Activated CD8-positive, alpha-beta memory T cell treated with anti-CD3 and anti-CD28 coated beads, Interleukin-2, amount 50 U/mL, for 48 hours (primary cell): ENCODE measurements around the gene NPSR1.
A peak's percentile ranks its signal among the peaks of the same experiment; 100 is the strongest.
"Not testable (repeated sequence)": the region's sequence is repeated elsewhere in the genome, so short reads cannot be mapped to it uniquely, and the experiment has no call there.

Experiments
- DNase-seq: peaks from one replicate; pipeline ENCODE4 v3.0.0-alpha.2; 2020

The NPSR1 gene

DNA sequence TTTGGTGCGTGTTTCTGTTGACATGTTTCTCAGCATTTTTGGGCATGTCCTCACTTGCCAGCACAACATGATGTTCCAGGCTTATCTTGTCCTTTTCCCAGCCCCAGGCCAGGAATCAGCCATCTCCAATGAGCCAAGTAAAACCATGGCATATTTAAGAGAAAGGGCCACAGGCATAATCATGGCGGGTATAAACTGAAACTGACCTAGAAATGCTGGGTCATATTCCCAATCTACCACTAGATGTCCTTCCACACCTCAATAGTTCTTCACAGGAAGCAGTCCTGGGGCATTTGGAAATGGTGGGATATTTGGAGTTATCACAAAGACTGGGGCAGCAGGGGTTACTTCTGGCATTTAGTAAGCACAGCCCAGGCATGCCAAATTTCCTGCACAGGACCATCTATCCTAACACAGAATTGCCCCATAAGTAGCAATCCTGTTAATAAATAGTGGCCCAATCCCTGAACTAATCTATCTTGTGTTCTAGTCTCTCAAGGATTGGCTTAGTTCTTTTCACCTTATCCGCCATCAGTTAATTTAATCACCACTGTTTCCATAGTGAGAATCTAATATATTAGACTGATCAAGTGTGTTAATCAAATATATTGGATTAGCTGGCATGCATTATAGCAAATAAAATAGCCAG, 101.6 kb downstream of the NPSR1 start:
- no peak for DNase-seq

- DNase-seq = no peak
Observed at GRCh38 chr7:34760271-34760670, 102.3 kb downstream of the NPSR1 start.

GRCh38 chr7:34761206-34761605, 103.2 kb downstream of the NPSR1 start:
- no peak for DNase-seq

DNA sequence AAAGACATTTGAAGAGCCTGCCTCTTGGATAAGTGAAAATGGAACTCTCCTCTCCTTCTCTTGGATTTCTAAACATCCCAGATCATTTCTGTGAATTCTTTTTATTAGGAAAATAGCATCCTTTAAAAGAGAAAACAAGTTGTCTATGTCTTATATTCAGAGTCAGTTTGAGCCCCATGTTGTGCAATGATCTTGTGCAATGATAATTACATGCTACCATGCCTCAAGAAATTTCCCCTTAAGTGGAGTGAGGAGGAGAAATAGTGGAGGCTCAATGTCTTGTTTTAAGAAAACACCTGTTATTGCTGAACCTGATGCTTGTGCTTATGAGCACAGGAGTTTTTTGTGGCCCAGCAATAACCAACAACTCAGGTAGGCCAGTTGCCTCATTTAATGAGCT, 103.6 kb downstream of the NPSR1 start:
- no peak for DNase-seq

DNA sequence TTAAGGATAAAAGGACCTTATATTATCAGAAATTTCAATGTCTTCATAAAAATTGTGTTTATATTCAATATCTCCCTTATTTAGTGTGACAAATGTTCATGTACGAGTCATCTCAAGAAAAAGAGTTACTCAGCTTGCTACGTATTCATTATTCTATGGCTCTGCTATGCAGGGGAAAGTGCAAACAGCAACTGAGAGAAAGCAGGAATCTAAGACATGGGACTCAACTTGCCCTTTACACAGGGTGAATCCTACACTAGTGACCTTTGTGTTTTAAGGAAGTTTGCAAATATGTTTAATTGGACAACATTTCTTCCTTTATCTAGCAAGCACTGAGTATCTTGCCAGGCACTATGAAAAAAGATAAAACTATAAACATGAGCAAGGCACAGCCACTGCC, 104.7 kb downstream of the NPSR1 start:
- no peak for DNase-seq

- DNase-seq = no peak
Observed at GRCh38 chr7:34772296-34772938, 114.4 kb downstream of the NPSR1 start.

DNA sequence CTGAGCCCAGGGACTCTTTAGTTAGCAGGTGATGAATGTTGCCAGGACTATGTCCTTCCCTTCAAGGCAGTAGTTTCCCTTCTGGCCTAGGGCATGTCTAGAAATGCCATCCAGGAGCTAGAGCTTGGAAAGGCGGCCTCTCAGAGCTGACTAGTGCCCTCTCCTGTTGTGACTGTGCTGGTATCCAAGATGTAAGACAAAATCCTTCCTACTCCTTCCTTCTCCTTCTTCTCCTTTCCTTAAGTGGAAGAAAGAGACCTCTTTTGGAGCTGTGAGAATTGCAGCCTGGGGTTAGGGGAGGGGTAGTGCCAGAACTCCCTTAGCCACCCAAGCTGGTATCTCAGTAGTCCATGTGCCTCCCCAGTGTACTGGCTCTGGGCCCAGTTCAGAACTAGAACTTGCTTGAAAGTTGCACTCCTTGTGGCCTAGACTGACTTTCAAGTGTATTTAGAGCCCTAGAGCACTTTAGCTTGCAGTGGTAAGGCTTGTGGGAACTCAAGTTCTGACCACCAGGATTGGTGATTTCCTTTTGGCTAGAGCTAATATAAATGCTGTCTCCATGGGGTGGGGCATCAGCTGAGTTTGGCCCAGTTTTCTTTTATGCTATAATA, 118.8 kb downstream of the NPSR1 start:
- no peak for DNase-seq

DNA sequence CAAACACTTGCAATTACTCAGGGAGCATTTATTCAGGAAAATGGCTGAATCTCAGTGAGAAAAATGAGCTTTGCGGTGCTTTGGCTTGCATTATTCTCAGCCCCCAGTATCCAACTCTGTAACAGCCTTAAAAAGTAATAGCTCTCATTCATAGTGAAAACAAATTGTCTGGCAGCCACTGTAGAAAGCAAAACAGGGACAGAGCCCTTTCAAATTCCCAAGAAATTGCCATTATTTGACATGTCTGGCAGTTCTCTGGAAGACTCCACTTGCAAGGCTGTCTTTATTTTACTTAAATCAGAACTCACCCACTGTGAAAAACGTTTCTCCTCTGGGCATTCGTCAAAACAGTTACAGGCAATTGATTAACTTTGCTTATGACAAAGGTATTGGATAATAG, 122.5 kb downstream of the NPSR1 start:
- DNase-seq = no peak

GRCh38 chr7:34787586-34787985, 129.6 kb downstream of the NPSR1 start:
- DNase-seq = no peak

- no peak for DNase-seq
Observed at GRCh38 chr7:34806831-34807230, 148.8 kb downstream of the NPSR1 start.

DNA sequence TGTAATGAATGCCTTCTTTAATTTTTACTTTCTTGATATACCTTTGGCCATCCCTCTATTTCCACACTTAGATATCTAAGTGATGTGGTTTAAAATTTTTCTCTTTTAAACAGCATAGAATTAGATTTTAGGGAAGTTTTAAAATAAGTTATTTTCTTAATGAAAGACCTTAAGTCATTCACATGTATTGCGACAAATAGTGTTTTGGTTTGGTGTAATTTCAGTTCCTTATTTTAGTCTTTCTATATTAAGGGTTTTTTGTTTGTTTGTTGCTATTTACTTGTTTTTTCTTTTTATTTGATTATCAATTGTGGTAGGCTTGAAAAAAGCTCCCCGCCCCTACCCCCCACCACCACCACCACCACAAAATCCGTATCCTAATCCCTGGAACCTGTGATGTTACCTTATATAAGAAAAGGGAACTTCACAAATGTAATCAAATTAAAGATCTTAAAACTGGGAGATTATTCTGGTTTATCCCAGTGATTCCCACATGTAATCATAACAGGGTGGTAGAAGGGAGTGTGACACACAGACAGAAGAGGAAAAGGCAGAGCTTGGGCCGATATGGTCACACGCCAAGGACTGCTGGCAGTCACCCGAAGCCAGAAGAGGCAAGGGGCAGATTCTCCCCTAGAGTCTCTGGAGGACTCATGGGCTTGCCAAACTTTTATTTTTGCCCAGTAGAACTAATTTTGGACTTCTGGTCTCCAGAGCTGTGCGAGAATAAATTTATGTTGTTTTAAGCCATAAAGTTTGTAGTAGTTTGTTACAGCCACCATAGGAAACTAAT, 149.7 kb downstream of the NPSR1 start:
- DNase-seq = no peak

DNA sequence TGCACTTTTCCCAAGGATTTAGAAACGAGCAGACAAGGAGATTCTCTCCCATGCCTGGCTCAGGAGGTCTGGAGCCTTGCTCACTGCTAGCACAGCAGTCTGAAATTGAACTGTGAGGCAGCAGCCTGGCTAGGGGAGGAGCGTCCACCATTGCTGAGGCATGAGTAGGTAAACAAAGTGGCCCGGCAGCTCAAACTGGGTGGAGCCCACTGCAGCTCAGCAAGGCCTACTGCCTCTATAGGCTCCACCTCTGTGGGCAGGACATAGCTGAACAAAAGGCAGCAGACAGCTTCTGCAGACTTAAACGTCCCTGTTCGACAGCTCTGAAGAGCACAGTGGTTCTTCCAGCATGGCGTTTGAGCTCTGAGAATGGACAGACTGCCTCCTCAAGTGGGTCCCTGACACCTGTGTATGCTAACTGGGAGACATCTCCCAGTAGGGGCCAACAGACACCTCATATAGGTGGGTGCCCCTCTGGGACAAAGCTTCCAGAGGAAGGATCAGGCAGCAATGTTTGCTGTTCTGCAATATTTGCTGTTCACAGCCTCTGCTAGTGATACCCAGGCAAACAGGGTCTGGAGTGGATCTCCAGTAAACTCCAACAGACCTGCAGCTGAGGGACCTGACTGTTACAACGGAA, 156.3 kb downstream of the NPSR1 start:
- DNase-seq = not testable (repeated sequence)

DNA sequence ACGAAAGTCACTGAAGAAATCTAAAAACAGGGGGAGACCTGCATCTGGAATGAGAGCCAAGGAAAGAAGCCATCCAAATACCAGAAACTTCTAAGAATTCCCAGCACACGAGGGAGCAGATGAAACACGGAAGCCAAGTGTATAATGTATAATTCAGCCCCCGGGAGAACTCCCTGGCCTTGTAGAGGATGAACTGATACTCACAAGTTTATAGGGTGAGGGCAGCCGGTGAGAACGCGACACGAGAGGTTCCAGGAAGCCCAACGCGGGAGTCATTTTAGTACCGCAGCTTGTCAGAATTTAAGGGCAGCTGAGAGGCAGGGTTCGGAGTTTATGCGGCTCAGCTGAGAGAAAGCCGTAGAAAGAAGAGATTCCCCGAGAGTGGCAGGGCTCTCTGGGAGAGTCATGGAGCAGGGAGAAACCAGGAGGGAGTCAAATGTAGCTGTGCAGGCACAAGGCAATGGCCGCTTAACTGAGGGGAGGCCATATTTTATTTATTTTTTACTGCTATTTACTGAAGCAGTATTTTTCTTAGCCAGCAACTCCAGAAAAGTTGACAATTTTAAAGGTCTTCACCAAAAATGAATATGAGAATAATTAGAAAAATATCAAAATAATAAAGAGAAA, 164.0 kb downstream of the NPSR1 start:
- DNase-seq = no peak

GRCh38 chr7:34823650-34824258, 165.7 kb downstream of the NPSR1 start:
- DNase-seq = peak; percentile 74

DNA sequence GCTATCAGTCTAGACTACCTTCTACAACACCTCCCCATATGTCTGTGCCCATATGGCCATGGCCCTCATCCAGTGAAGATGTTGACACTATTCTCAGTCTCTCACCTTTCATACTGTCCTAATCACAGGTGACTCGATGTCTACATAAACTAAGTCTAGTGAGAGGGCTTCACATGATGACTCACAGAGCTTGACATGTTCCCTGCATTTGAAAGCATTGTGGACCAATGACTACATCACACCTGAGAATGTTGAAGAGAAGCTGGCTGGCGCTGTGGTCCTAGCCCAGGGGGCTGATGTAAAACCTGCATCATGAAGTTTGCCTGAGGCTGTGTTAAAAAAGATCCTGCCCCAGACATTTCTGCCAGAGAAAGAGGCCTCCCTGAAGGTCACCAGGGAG, 167.2 kb downstream of the NPSR1 start:
- no peak for DNase-seq

GRCh38 chr7:34830390-34830789, 172.4 kb downstream of the NPSR1 start:
- no peak for DNase-seq

DNA sequence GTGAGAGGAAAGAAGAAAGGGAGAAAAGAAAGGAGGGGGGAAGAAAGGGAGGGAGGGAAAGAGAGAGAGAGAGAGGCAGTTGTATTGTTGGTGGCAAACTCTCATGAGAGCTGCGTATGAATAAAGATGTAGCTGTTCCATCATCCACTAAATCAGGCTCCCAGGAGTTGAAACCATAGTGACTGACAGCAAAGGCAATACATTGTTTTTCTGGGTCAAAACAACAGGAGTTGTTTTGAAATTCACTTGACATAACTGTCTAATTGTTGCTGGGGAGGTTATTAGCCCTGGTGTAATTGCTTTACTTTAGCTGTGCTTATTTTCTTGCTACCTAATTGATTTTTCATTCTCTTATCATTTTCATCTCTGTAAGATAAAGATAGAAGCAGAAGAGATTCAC, 173.4 kb downstream of the NPSR1 start:
- DNase-seq = no peak

DNA sequence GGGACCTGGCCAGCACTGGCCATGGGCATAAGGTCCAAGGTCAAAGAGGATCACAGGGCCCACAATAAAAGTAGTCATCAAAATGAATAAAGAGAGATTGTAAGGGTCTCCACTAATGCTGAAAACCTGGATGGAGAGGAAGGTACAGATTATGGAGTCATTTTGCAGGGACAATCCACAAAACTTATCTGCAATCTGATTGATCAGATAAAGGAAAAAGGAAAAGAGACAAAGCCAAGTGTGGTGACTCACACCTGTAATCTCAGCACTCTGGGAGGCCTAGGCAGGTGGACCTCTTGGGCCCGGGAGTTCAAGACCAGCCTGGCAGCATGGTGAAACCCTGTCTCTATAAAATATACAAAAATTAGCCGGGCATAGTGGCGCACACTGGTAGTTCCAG, 174.0 kb downstream of the NPSR1 start:
- no peak for DNase-seq

- no peak for DNase-seq
Observed at GRCh38 chr7:34835901-34836600, 178.0 kb downstream of the NPSR1 start.

- DNase-seq = no peak
Observed at GRCh38 chr7:34837316-34837715, 179.3 kb downstream of the NPSR1 start.

DNA sequence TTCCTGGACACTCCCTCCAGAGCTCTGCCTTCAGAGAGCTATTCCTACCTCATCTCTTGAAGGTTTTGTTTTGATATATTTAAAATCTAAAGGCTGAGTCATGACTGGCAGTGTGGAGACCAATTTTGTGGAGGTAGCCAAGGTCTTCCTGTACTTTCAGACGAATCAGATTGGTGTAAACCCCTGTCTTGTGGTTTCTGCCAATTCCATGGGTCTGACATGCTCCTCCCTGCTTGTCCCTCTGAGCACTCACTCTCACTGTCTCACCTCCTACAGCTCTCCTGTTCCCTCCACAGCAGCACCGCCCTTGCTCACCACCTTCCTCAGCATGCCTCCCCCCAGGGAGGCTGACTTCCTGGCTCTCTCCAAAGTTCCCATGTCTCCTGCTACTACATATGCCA, 179.8 kb downstream of the NPSR1 start:
- no peak for DNase-seq

GRCh38 chr7:34838329-34838728, 180.3 kb downstream of the NPSR1 start:
- no peak for DNase-seq
